Activated naive CD4-positive, alpha-beta T cell treated with anti-CD3 and anti-CD28 coated beads, Interleukin-2, amount 50 U/mL, for 24 hours (primary cell): Measurements from ENCODE around the gene INTS3.
A peak's percentile ranks its signal among the peaks of the same experiment; 100 is the strongest.

Experiments used
- H3K27ac Mint-ChIP-seq: one replicate; pipeline ENCODE4 v1.8.0; 2021; ENCODE audit warnings: mild to moderate bottlenecking, mixed read lengths
- H3K27me3 Mint-ChIP-seq: one replicate; pipeline ENCODE4 v1.8.0; 2021; ENCODE audit warnings: mixed read lengths
- H3K36me3 Mint-ChIP-seq: one replicate; pipeline ENCODE4 v1.8.0; 2021; ENCODE audit warnings: mixed read lengths
- H3K4me1 Mint-ChIP-seq: one replicate; pipeline ENCODE4 v1.8.0; 2021; ENCODE audit warnings: mixed read lengths
- H3K4me3 Mint-ChIP-seq: one replicate; pipeline ENCODE4 v1.8.0; 2021; ENCODE audit warnings: mild to moderate bottlenecking, mixed read lengths
- H3K9me3 Mint-ChIP-seq: one replicate; pipeline ENCODE4 v1.8.0; 2021; ENCODE audit warnings: mixed read lengths

INTS3 gene

GRCh38 chr1:153727463-153728304 lies at the start of gene INTS3:
TSS of gene INTS3 (plus strand) at chr1:153728050. CDS start at chr1:153728635, 585 bp downstream.
- Mint-ChIP-seq H3K36me3 (peaks cover 1% of the 10 kb centered on the region), H3K4me1 (peaks cover 31% of the 10 kb centered on the region), H3K27me3 (no peaks in the 10 kb centered on the region), H3K9me3 (no peaks in the 10 kb centered on the region), H3K4me3 (peak within 1 kb of the TSS; percentile 89), H3K27ac (peak within 1 kb of the TSS; percentile 96)

- Mint-ChIP-seq H3K9me3 (no peaks in the 10 kb centered on the region), H3K4me3 (peak within 1 kb of the TSS; percentile 86), H3K36me3 (no peaks in the 10 kb centered on the region), H3K4me1 (peaks cover 24% of the 10 kb centered on the region), H3K27me3 (peaks cover 26% of the 10 kb centered on the region), H3K27ac (no peak within 1 kb of the TSS)
Observed at GRCh38 chr1:153678519-153679336, 49.1 kb upstream of the INTS3 start, which contains the start of gene NPR1. TSS of gene NPR1 (plus strand) at chr1:153678688. CDS start at chr1:153679109, 421 bp downstream.

- Mint-ChIP-seq H3K36me3 (no peaks in the 10 kb centered on the region), H3K27ac (no peak overlapping the region), H3K27me3 (peaks cover 27% of the 10 kb centered on the region), H3K9me3 (no peaks in the 10 kb centered on the region), H3K4me1 (peaks cover 24% of the 10 kb centered on the region), H3K4me3 (peak overlapping the region; percentile 86)
Observed at GRCh38 chr1:153679337-153680119, 48.3 kb upstream of the INTS3 start.

GRCh38 chr1:153680120-153680403 lies 47.8 kb upstream of the INTS3 start:
- Mint-ChIP-seq H3K27ac (no peak overlapping the region), H3K4me3 (peak overlapping the region; percentile 86), H3K36me3 (no peaks in the 10 kb centered on the region), H3K9me3 (no peaks in the 10 kb centered on the region), H3K4me1 (peaks cover 24% of the 10 kb centered on the region), H3K27me3 (peaks cover 27% of the 10 kb centered on the region)

GRCh38 chr1:153682730-153683129 lies 45.1 kb upstream of the INTS3 start:
- H3K4me3 Mint-ChIP-seq, result no peak overlapping the region
- H3K4me1 Mint-ChIP-seq, result peaks cover 20% of the 10 kb centered on the region
- H3K9me3 Mint-ChIP-seq, result no peaks in the 10 kb centered on the region
- no peaks in the 10 kb centered on the region for H3K36me3 Mint-ChIP-seq
- H3K27me3 Mint-ChIP-seq, result peaks cover 23% of the 10 kb centered on the region
- no peak overlapping the region for H3K27ac Mint-ChIP-seq

- Mint-ChIP-seq H3K4me3 (no peak overlapping the region), H3K27ac (no peak overlapping the region), H3K9me3 (no peaks in the 10 kb centered on the region), H3K36me3 (no peaks in the 10 kb centered on the region), H3K4me1 (peaks cover 10% of the 10 kb centered on the region), H3K27me3 (peaks cover 15% of the 10 kb centered on the region)
Observed at GRCh38 chr1:153683854-153684253, 44.0 kb upstream of the INTS3 start.

GRCh38 chr1:153684892-153685291 lies 43.0 kb upstream of the INTS3 start:
- H3K27me3 Mint-ChIP-seq, result peaks cover 11% of the 10 kb centered on the region
- no peak overlapping the region for H3K27ac Mint-ChIP-seq
- H3K4me1 Mint-ChIP-seq, result peaks cover 6% of the 10 kb centered on the region
- H3K9me3 Mint-ChIP-seq, result no peaks in the 10 kb centered on the region
- H3K4me3 Mint-ChIP-seq, result no peak overlapping the region
- no peaks in the 10 kb centered on the region for H3K36me3 Mint-ChIP-seq

- H3K27me3 Mint-ChIP-seq, result peaks cover 4% of the 10 kb centered on the region
- no peaks in the 10 kb centered on the region for H3K9me3 Mint-ChIP-seq
- no peaks in the 10 kb centered on the region for H3K36me3 Mint-ChIP-seq
- no peak overlapping the region for H3K27ac Mint-ChIP-seq
- H3K4me1 Mint-ChIP-seq, result no peaks in the 10 kb centered on the region
- H3K4me3 Mint-ChIP-seq, result no peak overlapping the region
Observed at GRCh38 chr1:153685544-153686340, 42.1 kb upstream of the INTS3 start.

- Mint-ChIP-seq H3K27me3 (peaks cover 1% of the 10 kb centered on the region), H3K36me3 (no peaks in the 10 kb centered on the region), H3K4me1 (peaks cover 6% of the 10 kb centered on the region), H3K4me3 (no peak overlapping the region), H3K27ac (no peak overlapping the region), H3K9me3 (no peaks in the 10 kb centered on the region)
Observed at GRCh38 chr1:153687346-153688125, 40.3 kb upstream of the INTS3 start.

GRCh38 chr1:153688276-153688675 lies 39.6 kb upstream of the INTS3 start:
- Mint-ChIP-seq H3K27ac (no peak overlapping the region), H3K4me3 (no peak overlapping the region), H3K27me3 (peaks cover 1% of the 10 kb centered on the region), H3K36me3 (no peaks in the 10 kb centered on the region), H3K4me1 (peaks cover 6% of the 10 kb centered on the region), H3K9me3 (no peaks in the 10 kb centered on the region)

- peaks cover under 1% of the 10 kb centered on the region for H3K27me3 Mint-ChIP-seq
- no peaks in the 10 kb centered on the region for H3K36me3 Mint-ChIP-seq
- peaks cover 6% of the 10 kb centered on the region for H3K4me1 Mint-ChIP-seq
Observed at GRCh38 chr1:153688736-153689328, 39.0 kb upstream of the INTS3 start.

GRCh38 chr1:153693466-153693865 lies 34.4 kb upstream of the INTS3 start:
- H3K9me3 Mint-ChIP-seq, result no peaks in the 10 kb centered on the region
- no peaks in the 10 kb centered on the region for H3K36me3 Mint-ChIP-seq
- peaks cover 6% of the 10 kb centered on the region for H3K4me1 Mint-ChIP-seq
- no peak overlapping the region for H3K27ac Mint-ChIP-seq
- H3K4me3 Mint-ChIP-seq, result no peak overlapping the region
- no peaks in the 10 kb centered on the region for H3K27me3 Mint-ChIP-seq

More at GRCh38 chr1:153688736-153689328, 39.0 kb upstream of the INTS3 start:
- no peaks in the 10 kb centered on the region for H3K9me3 Mint-ChIP-seq
- no peak overlapping the region for H3K27ac Mint-ChIP-seq
- H3K4me3 Mint-ChIP-seq, result no peak overlapping the region

GRCh38 chr1:153696741-153697140 lies 31.1 kb upstream of the INTS3 start:
- H3K27me3 Mint-ChIP-seq, result no peaks in the 10 kb centered on the region
- no peak overlapping the region for H3K4me3 Mint-ChIP-seq
- no peaks in the 10 kb centered on the region for H3K4me1 Mint-ChIP-seq
- no peaks in the 10 kb centered on the region for H3K36me3 Mint-ChIP-seq
- no peaks in the 10 kb centered on the region for H3K9me3 Mint-ChIP-seq
- no peak overlapping the region for H3K27ac Mint-ChIP-seq
